Dendritic cell treated with granulocyte-macrophage colony-stimulating factor and Interleukin-4, amounts not matched to agents 40 ng/mL and 50 ng/mL, for 4 days (primary cell): Measurements from ENCODE around the gene PSEN1.
"Not testable (repeated sequence)": the region's sequence is repeated elsewhere in the genome, so short reads cannot be mapped to it uniquely, and the experiment has no call there.

Source experiments
- H3K27ac Mint-ChIP-seq: one replicate; pipeline ENCODE4 v1.8.0; 2022; ENCODE audit warnings: mild to moderate bottlenecking, mixed read lengths
- H3K27me3 Mint-ChIP-seq: one replicate; pipeline ENCODE4 v1.8.0; 2022; ENCODE audit warnings: mild to moderate bottlenecking, mixed read lengths
- H3K36me3 Mint-ChIP-seq: one replicate; pipeline ENCODE4 v1.8.0; 2022; ENCODE audit warnings: low read depth, mixed read lengths
- H3K4me1 Mint-ChIP-seq: one replicate; pipeline ENCODE4 v1.8.0; 2022; ENCODE audit warnings: low read depth, mixed read lengths
- H3K4me3 Mint-ChIP-seq: one replicate; pipeline ENCODE4 v1.8.0; 2022; ENCODE audit warnings: mild to moderate bottlenecking, moderate library complexity, mixed read lengths
- H3K9me3 Mint-ChIP-seq: one replicate; pipeline ENCODE4 v1.8.0; 2022; ENCODE audit warnings: mixed read lengths
- intact Hi-C: fragments of 100-400 bp; cut with micrococcal nuclease; formaldehyde crosslinking; loops from one replicate; pipeline ENCODE4 v1.15.0; 2022

The PSEN1 gene

GRCh38 chr14:73140811-73141323, 4.6 kb downstream of the PSEN1 start:
- intact Hi-C loops, result no loop called here
- H3K27me3 Mint-ChIP-seq, result no peaks in the 10 kb centered on the region
- H3K4me1 Mint-ChIP-seq, result peaks cover 44% of the 10 kb centered on the region
- peaks cover 52% of the 10 kb centered on the region for H3K36me3 Mint-ChIP-seq
- H3K9me3 Mint-ChIP-seq, result no peaks in the 10 kb centered on the region
- H3K4me3 Mint-ChIP-seq, result no peak overlapping the region
- peak overlapping the region; percentile 24 for H3K27ac Mint-ChIP-seq

- Mint-ChIP-seq H3K36me3 (peaks cover 53% of the 10 kb centered on the region), H3K27me3 (no peaks in the 10 kb centered on the region), H3K4me3 (no peak overlapping the region), H3K4me1 (peaks cover 41% of the 10 kb centered on the region), H3K27ac (no peak overlapping the region), H3K9me3 (no peaks in the 10 kb centered on the region)
- intact Hi-C loops, result no loop called here
Observed at GRCh38 chr14:73142216-73142615, 5.9 kb downstream of the PSEN1 start.

- H3K4me1 Mint-ChIP-seq, result peaks cover 35% of the 10 kb centered on the region
- H3K36me3 Mint-ChIP-seq, result peaks cover 52% of the 10 kb centered on the region
- H3K27ac Mint-ChIP-seq, result peak overlapping the region; percentile 8
- H3K4me3 Mint-ChIP-seq, result no peak overlapping the region
- H3K9me3 Mint-ChIP-seq, result no peaks in the 10 kb centered on the region
- H3K27me3 Mint-ChIP-seq, result no peaks in the 10 kb centered on the region
- intact Hi-C loops, result no loop called here
Observed at GRCh38 chr14:73143003-73143402, 6.7 kb downstream of the PSEN1 start.

- no peaks in the 10 kb centered on the region for H3K27me3 Mint-ChIP-seq
- no peaks in the 10 kb centered on the region for H3K9me3 Mint-ChIP-seq
- H3K4me1 Mint-ChIP-seq, result peaks cover 35% of the 10 kb centered on the region
- no peak overlapping the region for H3K4me3 Mint-ChIP-seq
- intact Hi-C loops, result no loop called here
- H3K27ac Mint-ChIP-seq, result no peak overlapping the region
- H3K36me3 Mint-ChIP-seq, result peaks cover 59% of the 10 kb centered on the region
Observed at GRCh38 chr14:73143617-73144016, 7.3 kb downstream of the PSEN1 start.

GRCh38 chr14:73145371-73145770, 9.1 kb downstream of the PSEN1 start:
- Mint-ChIP-seq H3K27me3 (no peaks in the 10 kb centered on the region), H3K4me3 (no peak overlapping the region), H3K9me3 (no peaks in the 10 kb centered on the region), H3K27ac (no peak overlapping the region), H3K36me3 (peaks cover 65% of the 10 kb centered on the region), H3K4me1 (peaks cover 35% of the 10 kb centered on the region)
- intact Hi-C loops, result no loop called here

- intact Hi-C loops, result no loop called here
- Mint-ChIP-seq H3K27me3 (no peaks in the 10 kb centered on the region), H3K36me3 (peaks cover 66% of the 10 kb centered on the region), H3K4me3 (no peak overlapping the region), H3K4me1 (peaks cover 28% of the 10 kb centered on the region), H3K9me3 (no peaks in the 10 kb centered on the region), H3K27ac (no peak overlapping the region)
Observed at GRCh38 chr14:73146111-73146510, 9.8 kb downstream of the PSEN1 start.

- intact Hi-C loops, result loop anchor here (5.0 kb wide), 1 partner anchor 37 kb away; no protein-coding TSS in a partner anchor
- H3K9me3 Mint-ChIP-seq, result no peaks in the 10 kb centered on the region
- H3K4me1 Mint-ChIP-seq, result peaks cover 4% of the 10 kb centered on the region
- H3K4me3 Mint-ChIP-seq, result no peak overlapping the region
- no peaks in the 10 kb centered on the region for H3K27me3 Mint-ChIP-seq
- no peak overlapping the region for H3K27ac Mint-ChIP-seq
- H3K36me3 Mint-ChIP-seq, result peaks cover 83% of the 10 kb centered on the region
Observed at GRCh38 chr14:73149753-73150152, 13.4 kb downstream of the PSEN1 start.

- Mint-ChIP-seq H3K36me3 (peaks cover 86% of the 10 kb centered on the region), H3K27me3 (no peaks in the 10 kb centered on the region)
Observed at GRCh38 chr14:73153272-73153671, 17.0 kb downstream of the PSEN1 start.

GRCh38 chr14:73162251-73162650, 25.9 kb downstream of the PSEN1 start:
- Mint-ChIP-seq H3K27me3 (no peaks in the 10 kb centered on the region), H3K4me1 (no peaks in the 10 kb centered on the region), H3K27ac (no peak overlapping the region), H3K36me3 (peaks cover 92% of the 10 kb centered on the region), H3K4me3 (no peak overlapping the region), H3K9me3 (no peaks in the 10 kb centered on the region)
- intact Hi-C loops, result no loop called here

More at GRCh38 chr14:73153272-73153671, 17.0 kb downstream of the PSEN1 start:
- Mint-ChIP-seq H3K27ac (no peak overlapping the region), H3K4me3 (no peak overlapping the region), H3K9me3 (no peaks in the 10 kb centered on the region), H3K4me1 (no peaks in the 10 kb centered on the region)
- intact Hi-C loops, result loop anchor here (5.0 kb wide), 1 partner anchor 41 kb away; no protein-coding TSS in a partner anchor

GRCh38 chr14:73166399-73166798, 30.1 kb downstream of the PSEN1 start:
- H3K36me3 Mint-ChIP-seq, result peaks cover 92% of the 10 kb centered on the region
- intact Hi-C loops, result no loop called here
- H3K9me3 Mint-ChIP-seq, result no peaks in the 10 kb centered on the region

GRCh38 chr14:73167727-73168126, 31.4 kb downstream of the PSEN1 start:
- H3K27ac Mint-ChIP-seq, result no peak overlapping the region
- peaks cover 95% of the 10 kb centered on the region for H3K36me3 Mint-ChIP-seq
- H3K4me1 Mint-ChIP-seq, result no peaks in the 10 kb centered on the region
- no peak overlapping the region for H3K4me3 Mint-ChIP-seq
- H3K27me3 Mint-ChIP-seq, result no peaks in the 10 kb centered on the region
- intact Hi-C loops, result no loop called here
- H3K9me3 Mint-ChIP-seq, result no peaks in the 10 kb centered on the region

More at GRCh38 chr14:73166399-73166798, 30.1 kb downstream of the PSEN1 start:
- no peaks in the 10 kb centered on the region for H3K4me1 Mint-ChIP-seq
- H3K4me3 Mint-ChIP-seq, result no peak overlapping the region
- no peaks in the 10 kb centered on the region for H3K27me3 Mint-ChIP-seq
- no peak overlapping the region for H3K27ac Mint-ChIP-seq

- no peak overlapping the region for H3K27ac Mint-ChIP-seq
- no peaks in the 10 kb centered on the region for H3K9me3 Mint-ChIP-seq
- intact Hi-C loops, result no loop called here
- no peaks in the 10 kb centered on the region for H3K27me3 Mint-ChIP-seq
- peaks cover 95% of the 10 kb centered on the region for H3K36me3 Mint-ChIP-seq
- no peak overlapping the region for H3K4me3 Mint-ChIP-seq
- no peaks in the 10 kb centered on the region for H3K4me1 Mint-ChIP-seq
Observed at GRCh38 chr14:73168274-73168673, 32.0 kb downstream of the PSEN1 start.

GRCh38 chr14:73168691-73169090, 32.4 kb downstream of the PSEN1 start:
- H3K27ac Mint-ChIP-seq, result no peak overlapping the region
- H3K4me3 Mint-ChIP-seq, result no peak overlapping the region
- H3K4me1 Mint-ChIP-seq, result no peaks in the 10 kb centered on the region
- peaks cover 95% of the 10 kb centered on the region for H3K36me3 Mint-ChIP-seq
- no peaks in the 10 kb centered on the region for H3K9me3 Mint-ChIP-seq
- intact Hi-C loops, result no loop called here
- H3K27me3 Mint-ChIP-seq, result no peaks in the 10 kb centered on the region

GRCh38 chr14:73169855-73170254, 33.5 kb downstream of the PSEN1 start:
- H3K27ac Mint-ChIP-seq, intact Hi-C loops, H3K4me3 Mint-ChIP-seq, H3K9me3 Mint-ChIP-seq, H3K27me3 Mint-ChIP-seq, H3K4me1 Mint-ChIP-seq: not testable (repeated sequence)
- peaks cover 95% of the 10 kb centered on the region for H3K36me3 Mint-ChIP-seq

GRCh38 chr14:73170686-73171085, 34.4 kb downstream of the PSEN1 start:
- Mint-ChIP-seq H3K27me3 (no peaks in the 10 kb centered on the region), H3K4me3 (no peak overlapping the region), H3K9me3 (no peaks in the 10 kb centered on the region), H3K36me3 (peaks cover 95% of the 10 kb centered on the region), H3K4me1 (no peaks in the 10 kb centered on the region), H3K27ac (no peak overlapping the region)
- intact Hi-C loops, result no loop called here
